GM12801 (cell line): ENCODE data around the gene HMMR.

Experiments used
- CTCF ChIP-seq: IDR thresholded peaks from one replicate; pipeline ENCODE4 v1.5.1; 2011; ENCODE audit warnings: control low read depth; ENCODE audit not compliant: insufficient read length; ENCODE audit errors: extremely low read depth

Gene HMMR

GRCh38 chr5:163437309-163438182 lies 22.9 kb upstream of the HMMR start, which contains the start of gene CCNG1:
CCNG1 (plus strand) TSS chr5:163437595; CDS start chr5:163439257, 1,662 bp downstream.
- TF ChIP-seq CTCF = no peak

DNA sequence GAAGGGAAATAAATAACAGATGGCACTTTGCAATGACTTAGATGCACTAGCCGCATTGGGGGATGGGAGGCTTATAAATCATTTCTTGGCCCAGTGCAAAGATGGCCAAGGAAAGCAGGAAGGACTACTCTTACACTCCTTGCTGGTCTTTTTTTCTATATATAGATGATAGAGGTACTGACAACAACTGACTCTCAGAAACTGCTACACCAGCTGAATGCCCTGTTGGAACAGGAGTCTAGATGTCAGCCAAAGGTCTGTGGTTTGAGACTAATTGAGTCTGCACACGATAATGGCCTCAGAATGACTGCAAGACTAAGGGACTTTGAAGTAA lies 21.4 kb upstream of the HMMR start:
- no peak for TF ChIP-seq CTCF

DNA sequence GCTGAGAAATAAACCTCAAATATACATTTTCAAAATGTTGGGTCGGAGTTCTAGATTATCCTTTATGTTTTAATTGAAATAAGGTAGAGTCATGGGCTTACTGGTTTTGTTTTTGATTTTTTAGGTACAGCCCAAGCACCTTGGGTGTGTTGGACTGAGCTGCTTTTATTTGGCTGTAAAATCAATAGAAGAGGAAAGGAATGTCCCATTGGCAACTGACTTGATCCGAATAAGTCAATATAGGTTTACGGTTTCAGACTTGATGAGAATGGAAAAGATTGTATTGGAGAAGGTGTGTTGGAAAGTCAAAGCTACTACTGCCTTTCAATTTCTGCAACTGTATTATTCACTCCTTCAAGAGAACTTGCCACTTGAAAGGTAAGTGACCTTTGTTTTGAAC lies 19.5 kb upstream of the HMMR start:
- TF ChIP-seq CTCF = no peak

DNA sequence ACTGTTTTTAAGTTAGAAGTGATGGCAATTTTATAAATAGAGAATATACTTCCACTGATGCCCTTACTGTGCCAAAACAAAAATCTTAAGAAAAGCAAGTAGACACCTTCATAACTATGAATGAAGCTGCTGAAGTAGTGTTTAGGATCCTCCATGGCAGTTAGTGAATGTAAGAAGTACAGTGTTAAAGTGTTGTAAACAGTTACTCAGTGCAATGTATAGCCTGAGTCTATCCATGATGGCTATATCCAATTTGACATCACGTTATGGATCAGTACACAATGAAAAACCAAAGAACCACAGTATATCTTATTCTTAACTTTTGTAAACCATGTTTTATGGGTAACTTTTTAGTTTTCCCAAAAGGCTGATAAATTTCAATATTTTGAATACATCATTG lies 15.9 kb upstream of the HMMR start:
- no peak for TF ChIP-seq CTCF

GRCh38 chr5:163445345-163445744 lies 15.1 kb upstream of the HMMR start:
- TF ChIP-seq CTCF = no peak

- TF ChIP-seq CTCF = no peak
Observed at GRCh38 chr5:163447191-163447590, 13.2 kb upstream of the HMMR start.

DNA sequence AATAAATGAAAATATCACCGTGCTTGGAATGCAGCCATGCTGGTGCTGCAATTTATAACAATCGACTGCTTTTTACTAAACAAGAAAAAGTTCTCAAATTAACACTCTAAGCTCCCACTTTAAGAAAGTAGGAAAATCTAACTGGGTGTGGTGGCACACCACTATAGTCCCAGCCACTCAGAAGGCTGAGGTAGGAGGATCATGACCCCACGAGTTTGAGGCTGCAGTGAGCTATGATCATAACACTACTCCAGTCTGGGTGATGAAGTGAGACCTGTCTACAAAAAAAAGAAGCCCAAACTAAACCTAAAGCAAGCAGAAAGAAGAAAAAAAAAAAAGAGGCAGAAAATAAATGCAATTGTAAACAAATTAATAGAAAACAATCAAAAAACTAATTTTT lies 12.6 kb upstream of the HMMR start:
- TF ChIP-seq CTCF = no peak
